Measurements from ENCODE around the gene PGLYRP3.

The PGLYRP3 gene

GRCh38 chr1:153260585-153261280 lies 52.0 kb downstream of the PGLYRP3 start:
- peak; percentile 51 for DNase-seq (ENCODE audit: low spot score)

GRCh38 chr1:153259387-153259786 lies 53.4 kb downstream of the PGLYRP3 start, which contains the start of gene LORICRIN:
LORICRIN (plus strand) TSS chr1:153259687; CDS start chr1:153260950, 1,263 bp downstream.
- peak; percentile 12 for DNase-seq (ENCODE audit: low spot score)

- peak; percentile 2 for DNase-seq (ENCODE audit: low spot score)
Observed at GRCh38 chr1:153253693-153254092, 59.1 kb downstream of the PGLYRP3 start.

GRCh38 chr1:153253076-153253475 lies 59.7 kb downstream of the PGLYRP3 start:
- DNase-seq (ENCODE audit: low spot score), result no peak

- DNase-seq (ENCODE audit: low spot score), result peak; percentile 21
Observed at GRCh38 chr1:153251988-153252387, 60.8 kb downstream of the PGLYRP3 start.

GRCh38 chr1:153251562-153251961 lies 61.2 kb downstream of the PGLYRP3 start:
- DNase-seq (ENCODE audit: low spot score), result peak; percentile 4

GRCh38 chr1:153251087-153251486 lies 61.7 kb downstream of the PGLYRP3 start:
- peak; percentile 3 for DNase-seq (ENCODE audit: low spot score)

- DNase-seq (ENCODE audit: low spot score), result no peak
Observed at GRCh38 chr1:153250166-153250565, 62.6 kb downstream of the PGLYRP3 start.

GRCh38 chr1:153248176-153248879 lies 64.4 kb downstream of the PGLYRP3 start:
- no peak for DNase-seq (ENCODE audit: low spot score)

Data from D341Med (cell line).